GM19240 (cell line): Measurements from ENCODE around the gene TNFSF15.

Experiments
- DNase-seq: peaks from one replicate; pipeline ENCODE4 v3.0.0; 2011; ENCODE audit warnings: low spot score; ENCODE audit not compliant: insufficient read length

Gene TNFSF15

GRCh38 chr9:114789006-114789405 is 16.8 kb downstream of the TNFSF15 start:
- no peak for DNase-seq

DNA sequence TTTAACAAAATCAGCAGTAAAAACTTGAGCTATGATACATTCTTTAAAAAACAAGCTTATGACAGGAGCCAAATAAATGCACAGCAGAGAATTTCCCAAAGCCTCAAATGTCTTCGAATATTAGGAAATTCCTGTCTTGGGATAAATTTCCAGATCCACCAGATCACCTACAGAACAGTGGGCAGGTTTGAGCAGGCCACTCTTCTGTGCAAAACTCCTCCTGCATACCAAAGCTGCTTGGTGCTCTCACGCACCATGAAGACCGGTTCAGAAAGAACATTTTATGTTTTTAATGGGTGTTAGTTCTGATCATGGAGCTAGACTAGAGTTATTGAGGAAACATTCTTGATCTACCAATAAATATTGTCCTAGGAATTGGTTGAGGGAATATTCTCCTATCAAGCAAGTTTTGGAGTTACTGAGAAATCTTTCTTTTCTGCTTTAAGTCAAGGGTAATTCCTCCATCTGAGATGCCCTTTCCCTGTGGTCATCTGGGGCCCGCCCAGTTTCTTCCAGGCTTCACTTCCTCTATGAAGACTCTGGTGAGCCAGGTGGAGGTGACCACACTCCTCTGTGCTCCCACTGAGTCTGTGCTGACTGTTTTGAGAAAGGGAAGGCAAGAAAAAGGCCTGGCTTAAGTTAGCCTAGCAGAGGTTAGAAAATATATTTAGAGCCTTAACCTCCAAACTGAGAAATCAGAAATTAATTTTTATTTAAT is 17.9 kb downstream of the TNFSF15 start:
- DNase-seq, result no peak

DNA sequence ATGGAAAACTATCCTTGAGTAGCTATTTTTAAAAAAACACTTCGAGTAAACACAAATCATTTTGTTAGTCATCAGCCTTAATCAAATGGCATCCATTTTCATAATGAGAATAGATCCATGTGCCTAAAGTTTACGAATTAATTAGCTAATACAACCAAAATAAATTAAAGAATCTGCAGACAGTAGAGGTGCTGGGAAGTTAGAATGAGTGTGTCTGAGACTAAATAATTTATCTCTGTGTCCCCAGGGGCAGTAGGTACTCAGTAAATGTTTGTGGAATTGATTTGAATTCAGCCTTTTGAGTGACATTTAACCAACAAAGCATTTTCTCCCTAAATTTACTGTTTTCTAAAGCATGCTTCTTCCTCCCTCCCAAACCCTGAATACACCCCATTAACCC is 18.6 kb downstream of the TNFSF15 start:
- DNase-seq, result no peak

- DNase-seq, result no peak
These were observed 19.8 kb downstream of the TNFSF15 start for GRCh38 chr9:114785866-114786650.

DNA sequence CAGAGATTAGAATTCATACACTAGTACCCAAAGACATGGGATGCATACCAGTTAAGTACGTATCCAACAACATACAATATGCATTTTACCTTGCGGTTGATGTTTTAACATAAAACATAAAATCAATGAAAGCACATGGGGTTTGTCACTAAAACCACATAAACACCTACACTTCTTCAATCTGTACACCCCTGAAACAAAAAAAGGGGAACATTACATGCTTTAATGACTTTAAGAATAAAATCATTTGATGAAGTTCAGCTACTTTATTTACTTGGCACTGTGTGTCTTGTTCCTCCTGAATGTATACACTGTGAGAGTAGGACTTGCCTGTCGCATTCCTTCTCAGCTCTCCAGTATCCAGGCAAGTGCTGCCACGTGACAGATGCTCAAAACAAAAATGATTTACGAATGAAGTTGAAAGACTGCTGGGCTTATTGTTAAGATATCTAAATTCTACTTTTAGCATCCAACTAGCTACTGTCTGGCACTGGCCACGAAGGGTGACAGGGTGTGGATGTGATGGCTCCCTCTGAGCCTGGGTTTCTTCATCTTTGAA is 21.0 kb downstream of the TNFSF15 start:
- no peak for DNase-seq

- DNase-seq, result no peak
These were observed 23.3 kb downstream of the TNFSF15 start for GRCh38 chr9:114782586-114782985.

- no peak for DNase-seq
These were observed 26.4 kb downstream of the TNFSF15 start for GRCh38 chr9:114779352-114779845.

DNA sequence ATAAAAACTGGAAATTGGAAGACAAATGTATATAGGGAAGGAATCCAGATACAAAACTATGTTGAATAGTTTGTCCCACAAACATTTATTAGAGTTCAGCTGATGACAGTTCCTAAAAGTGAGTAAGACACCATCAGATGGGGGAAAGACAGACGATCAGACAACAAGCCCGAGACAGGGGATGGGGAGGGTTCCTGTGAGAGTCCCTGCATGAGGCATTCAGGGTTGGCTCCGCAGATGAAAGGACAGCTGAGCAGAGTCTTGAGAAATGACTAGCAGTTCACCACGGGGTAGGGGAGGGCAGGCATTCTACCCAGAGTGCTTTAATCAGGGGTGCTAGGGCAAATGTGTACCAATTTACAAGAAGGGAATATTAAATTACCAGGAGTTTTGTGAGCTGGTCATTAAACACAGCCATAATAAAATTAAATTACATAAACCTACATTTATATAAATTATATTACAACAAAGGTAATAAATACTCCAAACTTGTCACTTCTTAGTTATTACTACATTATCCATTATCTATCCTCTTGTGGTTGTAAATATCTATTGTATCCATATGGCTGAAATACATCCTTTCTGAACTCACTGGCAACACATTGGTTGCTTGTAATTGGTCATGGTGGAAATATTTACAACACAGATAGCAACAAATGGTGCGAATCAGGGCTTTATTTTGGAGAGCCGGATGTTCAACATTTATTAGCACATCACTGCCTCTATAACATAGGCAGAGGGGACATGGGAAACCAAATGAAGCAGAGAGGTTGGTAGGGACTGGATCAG is 27.8 kb downstream of the TNFSF15 start:
- DNase-seq, result no peak

DNA sequence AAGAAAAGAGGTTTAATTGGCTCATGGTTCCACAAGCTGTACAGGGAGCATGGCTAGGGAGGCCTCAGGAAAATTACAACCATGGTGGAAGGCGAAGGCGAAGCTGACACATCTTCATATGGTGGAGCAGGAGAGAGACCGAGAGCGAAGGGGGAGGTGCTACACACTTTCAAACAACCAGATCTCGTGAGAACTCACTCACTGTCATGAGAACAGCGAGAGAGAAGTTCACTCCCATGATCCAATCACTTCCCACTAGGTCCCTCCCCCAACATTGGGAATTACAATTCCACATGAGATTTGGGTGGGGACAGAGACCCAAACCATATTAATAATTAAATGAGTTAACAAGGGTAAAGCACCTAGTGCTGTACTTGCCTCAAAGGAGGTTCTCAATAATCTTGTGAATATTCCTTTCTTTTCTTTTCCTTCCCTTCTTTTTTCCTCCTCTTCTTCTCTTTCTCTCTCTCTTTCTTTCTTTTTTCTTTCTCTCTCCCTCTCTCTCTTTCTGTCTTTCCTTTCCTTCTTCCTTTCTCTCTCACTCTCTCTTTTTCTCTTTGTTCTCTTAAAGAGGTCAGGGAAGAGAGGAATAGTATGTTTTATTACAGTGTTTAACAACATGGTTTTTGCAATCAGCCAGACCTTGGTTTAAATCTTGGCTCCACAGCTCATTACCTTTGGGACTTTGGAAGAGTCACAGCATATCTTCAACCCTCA is 29.0 kb downstream of the TNFSF15 start:
- DNase-seq, result no peak

- no peak for DNase-seq
These were observed 29.9 kb downstream of the TNFSF15 start for GRCh38 chr9:114775981-114776380.

- no peak for DNase-seq
These were observed 30.7 kb downstream of the TNFSF15 start for GRCh38 chr9:114775121-114775520.

- no peak for DNase-seq
These were observed 31.3 kb downstream of the TNFSF15 start for GRCh38 chr9:114774524-114774923.

- no peak for DNase-seq
These were observed 34.0 kb downstream of the TNFSF15 start for GRCh38 chr9:114771889-114772288.

DNA sequence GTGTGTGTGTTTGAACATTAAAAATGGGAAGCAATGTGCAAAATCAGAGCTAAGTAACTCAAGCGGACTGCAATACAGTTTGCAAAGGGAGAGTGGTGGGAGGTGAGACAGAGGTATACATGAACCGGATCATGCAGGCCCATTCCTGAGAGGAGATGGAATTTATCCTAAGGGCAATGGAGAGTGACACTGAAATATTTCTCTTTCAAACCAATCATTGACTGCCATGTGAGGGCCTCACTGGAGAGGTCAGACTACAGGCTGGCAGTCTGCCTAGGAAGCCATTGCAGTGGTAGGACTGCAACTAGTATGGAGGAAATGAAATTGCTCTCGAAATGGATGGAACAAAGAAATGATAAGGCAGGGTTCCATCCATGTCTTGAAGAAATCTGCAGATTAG is 34.8 kb downstream of the TNFSF15 start:
- no peak for DNase-seq

- no peak for DNase-seq
These were observed 36.2 kb downstream of the TNFSF15 start for GRCh38 chr9:114769624-114770023.

DNA sequence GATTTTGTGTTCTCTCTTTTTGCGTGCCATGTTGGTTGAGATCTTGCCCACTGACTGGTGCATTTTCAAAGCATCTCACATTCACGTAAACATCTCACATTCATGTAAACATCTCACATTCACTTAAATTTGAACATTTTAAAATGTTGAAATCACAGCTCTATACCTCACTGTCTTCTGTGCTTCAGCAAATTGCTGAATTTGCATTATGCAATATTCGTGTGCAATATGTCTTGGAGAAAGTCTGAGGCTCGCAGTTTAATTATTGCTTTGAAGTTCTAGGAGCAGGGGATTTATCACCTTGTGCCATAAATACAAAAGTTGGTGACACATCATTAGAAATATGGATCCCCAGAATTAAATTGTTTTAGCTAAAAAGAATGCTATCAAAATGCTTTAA is 42.6 kb downstream of the TNFSF15 start:
- no peak for DNase-seq

DNA sequence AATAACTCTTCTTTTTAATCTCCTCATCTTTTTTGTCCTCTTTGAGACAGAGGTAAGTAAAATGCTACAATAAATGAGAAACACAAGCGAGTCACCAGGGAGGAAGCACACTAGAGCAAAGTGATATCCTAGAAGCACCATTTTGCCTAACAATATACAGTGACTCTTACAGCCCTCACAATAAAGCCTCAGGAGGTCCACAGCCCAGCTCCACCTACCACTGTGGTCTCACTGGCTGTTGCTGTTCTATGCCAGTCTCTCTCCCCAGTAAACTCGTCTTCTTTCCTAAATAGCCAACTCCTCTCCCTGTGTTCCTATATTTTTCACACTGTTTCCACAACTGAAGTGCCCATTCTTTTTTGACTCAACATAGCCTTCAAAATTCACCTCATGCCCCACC is 44.3 kb downstream of the TNFSF15 start:
- DNase-seq, result no peak

DNA sequence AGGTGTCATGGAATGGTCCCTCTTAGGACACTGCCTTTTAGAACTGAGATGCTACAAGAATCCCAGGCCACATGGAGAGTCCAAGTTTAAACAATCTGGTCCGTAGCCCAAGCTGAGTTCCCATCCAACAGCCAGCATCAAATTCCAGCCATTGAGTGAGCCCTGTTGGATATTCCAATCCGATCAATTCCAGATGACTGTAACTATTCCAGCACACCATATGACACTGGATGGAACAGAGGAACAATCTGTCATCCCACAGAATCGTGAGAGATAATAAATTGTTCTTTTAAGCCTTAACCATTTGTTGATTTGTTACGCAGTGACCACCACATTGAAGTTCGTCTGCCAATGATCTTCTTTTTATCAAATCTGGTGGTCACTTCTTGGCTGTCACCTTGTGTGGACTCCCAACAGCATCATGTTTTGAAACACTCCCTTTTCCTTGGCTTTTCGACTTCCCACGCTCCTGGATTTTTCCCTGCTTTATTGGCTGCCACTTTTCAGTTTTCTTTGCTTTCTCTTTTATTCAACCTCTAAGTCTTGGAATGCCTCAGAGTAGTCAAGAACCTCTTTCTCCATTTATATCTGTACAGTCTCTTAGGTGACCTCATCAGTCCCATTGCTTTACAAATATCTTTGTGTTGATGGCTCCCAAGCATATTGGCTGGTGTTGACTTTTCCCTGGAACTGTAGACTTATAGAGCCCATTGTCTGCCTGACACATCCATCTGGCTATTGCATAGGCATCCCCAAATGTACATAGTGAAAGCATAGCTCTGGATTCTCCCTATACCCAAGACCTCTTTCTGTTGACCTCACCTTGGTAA is 46.1 kb downstream of the TNFSF15 start:
- no peak for DNase-seq

GRCh38 chr9:114757984-114758383 is 47.9 kb downstream of the TNFSF15 start:
- DNase-seq, result no peak

DNA sequence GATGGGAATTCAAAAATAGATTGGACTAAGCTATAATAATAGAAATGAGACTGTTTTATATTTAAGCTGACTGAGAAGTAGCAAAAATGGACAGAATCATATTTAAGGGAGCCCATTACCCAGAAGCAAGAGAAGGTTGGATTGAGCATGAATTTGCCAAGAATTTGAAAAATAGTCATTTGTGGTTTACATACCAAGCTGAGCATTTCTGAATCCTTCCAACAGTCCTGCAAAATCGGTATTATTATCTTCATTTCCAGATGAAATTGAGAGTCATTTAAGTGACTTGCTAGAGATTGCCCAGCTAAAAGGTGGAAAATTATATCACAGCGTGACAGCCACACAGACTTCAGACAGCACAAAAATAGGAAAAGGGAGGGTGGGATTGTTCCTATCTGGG is 48.4 kb downstream of the TNFSF15 start:
- no peak for DNase-seq
